ENCODE data around the gene C1QTNF8.

Gene C1QTNF8

GRCh38 chr16:1141191-1141590 is 45.1 kb upstream of the C1QTNF8 start:
- DNase-seq (ENCODE audit: low read depth): no peak
- no peak for TF ChIP-seq CTCF (IDR thresholded peaks at IDR 0.05; ENCODE audit: insufficient read depth, low read depth, low read length, missing control alignments)
- no peak overlapping the region for H3K4me3 ChIP-seq (ENCODE audit: low read length)

- no peak overlapping the region for H3K4me3 ChIP-seq (ENCODE audit: low read length)
- no peak for DNase-seq (ENCODE audit: low read depth)
- no peak for TF ChIP-seq CTCF (IDR thresholded peaks at IDR 0.05; ENCODE audit: insufficient read depth, low read depth, low read length, missing control alignments)
Measured at GRCh38 chr16:1140582-1141162, 44.6 kb upstream of the C1QTNF8 start.

GRCh38 chr16:1137604-1138003 is 41.6 kb upstream of the C1QTNF8 start:
- no peak overlapping the region for H3K4me3 ChIP-seq (ENCODE audit: low read length)
- DNase-seq (ENCODE audit: low read depth): no peak
- TF ChIP-seq CTCF (IDR thresholded peaks at IDR 0.05; ENCODE audit: insufficient read depth, low read depth, low read length, missing control alignments): no peak

GRCh38 chr16:1135459-1135825 is 39.4 kb upstream of the C1QTNF8 start:
- no peak for DNase-seq (ENCODE audit: low read depth)
- TF ChIP-seq CTCF (IDR thresholded peaks at IDR 0.05; ENCODE audit: insufficient read depth, low read depth, low read length, missing control alignments): no peak
- no peak overlapping the region for H3K4me3 ChIP-seq (ENCODE audit: low read length)

- H3K4me3 ChIP-seq (ENCODE audit: low read length): no peak overlapping the region
- DNase-seq (ENCODE audit: low read depth): no peak
- no peak for TF ChIP-seq CTCF (IDR thresholded peaks at IDR 0.05; ENCODE audit: insufficient read depth, low read depth, low read length, missing control alignments)
Measured at GRCh38 chr16:1134776-1135458, 38.9 kb upstream of the C1QTNF8 start.

GRCh38 chr16:1133810-1134520 is 37.9 kb upstream of the C1QTNF8 start:
- no peak for DNase-seq (ENCODE audit: low read depth)
- no peak for TF ChIP-seq CTCF (IDR thresholded peaks at IDR 0.05; ENCODE audit: insufficient read depth, low read depth, low read length, missing control alignments)
- no peak overlapping the region for H3K4me3 ChIP-seq (ENCODE audit: low read length)

Measured in epithelial cell of esophagus (primary cell).